GM10847 (cell line): ENCODE results near the gene MIB1.

Source experiments
- POLR2A ChIP-seq: IDR thresholded peaks from 2 replicates; pipeline ENCODE4 v1.6.1; 2011; ENCODE audit not compliant: insufficient read length; ENCODE audit errors: extremely low read depth

Gene MIB1

DNA sequence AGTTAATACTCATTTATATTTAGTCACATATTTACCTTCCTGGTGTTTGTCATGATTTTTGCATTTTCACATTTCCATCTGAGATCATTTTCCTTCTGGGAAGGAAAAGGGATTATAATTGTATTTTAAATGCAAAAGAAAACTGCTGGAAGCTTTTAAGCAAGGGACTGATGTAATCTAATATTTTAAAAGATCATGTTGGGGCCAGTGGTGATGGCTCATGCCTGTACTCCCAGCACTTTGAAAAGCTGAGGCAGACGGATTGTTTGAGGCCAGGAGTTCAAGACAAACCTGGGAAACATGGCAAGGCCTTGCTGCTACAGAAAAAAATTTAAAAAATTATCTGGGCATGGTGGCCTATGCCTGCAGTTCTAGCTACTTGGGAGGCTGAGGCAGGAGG lies 149.0 kb downstream of the MIB1 start:
- TF ChIP-seq POLR2A = no peak

DNA sequence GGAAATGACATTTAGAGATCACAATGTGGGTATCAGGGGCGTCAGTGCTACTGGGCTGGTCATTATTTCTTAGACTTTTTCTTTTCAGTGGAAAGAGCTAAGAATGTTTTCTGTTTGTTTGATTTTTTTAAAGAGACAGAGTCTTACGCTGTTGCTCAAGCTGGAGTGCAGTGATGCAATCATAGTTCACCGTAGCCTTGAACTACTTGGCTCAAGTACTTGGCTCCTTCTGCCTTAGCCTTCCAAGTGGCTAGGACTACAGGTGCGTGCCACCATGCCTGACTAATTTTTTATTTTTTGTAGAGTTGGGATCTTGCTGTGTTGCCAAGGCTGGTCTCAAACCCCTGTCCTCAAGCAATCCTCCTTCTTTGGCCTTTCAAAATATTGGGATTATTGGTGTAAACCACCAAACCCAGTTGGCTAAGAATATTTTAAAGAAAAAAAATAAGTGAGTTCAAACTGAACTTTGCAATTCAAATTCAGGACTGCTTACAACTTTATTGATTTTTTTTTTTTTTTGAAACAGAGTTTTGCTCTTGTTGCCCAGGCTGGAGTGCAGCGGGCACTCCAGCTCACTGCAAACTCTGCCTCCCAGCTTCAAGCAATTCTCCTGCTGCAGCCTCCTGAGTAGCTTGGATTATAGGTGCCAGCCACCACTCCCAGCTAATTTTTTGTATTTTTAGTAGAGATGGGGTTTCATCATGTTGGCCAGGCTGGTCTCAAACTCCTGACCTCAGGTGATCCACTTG lies 154.2 kb downstream of the MIB1 start:
- no peak for TF ChIP-seq POLR2A

DNA sequence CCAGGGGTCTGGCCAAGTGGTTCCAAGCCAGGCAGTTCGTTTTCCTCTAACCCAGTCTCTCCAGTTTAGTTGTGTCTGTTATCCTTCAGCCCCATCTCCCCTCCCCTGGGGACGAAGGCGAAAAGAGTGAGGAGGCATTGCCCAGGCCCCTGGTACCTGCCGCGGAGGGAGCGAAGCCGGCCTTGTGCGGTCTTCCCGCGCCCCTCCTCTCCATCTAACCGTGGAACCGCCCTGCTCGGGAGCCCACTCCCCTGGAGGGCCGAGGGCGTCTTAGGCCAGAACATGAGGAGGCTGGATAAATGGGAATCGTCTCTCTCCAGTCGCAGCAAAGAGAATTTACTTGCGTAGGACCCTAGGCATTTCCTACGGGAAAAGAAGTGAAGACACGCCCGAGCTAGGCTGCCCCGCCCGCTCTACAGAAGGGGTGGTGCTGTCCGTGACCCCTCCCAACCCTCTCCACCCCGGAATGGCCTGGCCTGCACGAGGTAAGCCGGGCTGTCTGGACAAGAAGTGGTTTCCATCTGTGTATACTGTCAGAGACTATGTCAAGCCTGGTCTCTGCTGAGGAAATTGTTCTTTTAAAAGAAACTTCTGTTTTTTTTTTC lies 156.2 kb downstream of the MIB1 start:
- no peak for TF ChIP-seq POLR2A

DNA sequence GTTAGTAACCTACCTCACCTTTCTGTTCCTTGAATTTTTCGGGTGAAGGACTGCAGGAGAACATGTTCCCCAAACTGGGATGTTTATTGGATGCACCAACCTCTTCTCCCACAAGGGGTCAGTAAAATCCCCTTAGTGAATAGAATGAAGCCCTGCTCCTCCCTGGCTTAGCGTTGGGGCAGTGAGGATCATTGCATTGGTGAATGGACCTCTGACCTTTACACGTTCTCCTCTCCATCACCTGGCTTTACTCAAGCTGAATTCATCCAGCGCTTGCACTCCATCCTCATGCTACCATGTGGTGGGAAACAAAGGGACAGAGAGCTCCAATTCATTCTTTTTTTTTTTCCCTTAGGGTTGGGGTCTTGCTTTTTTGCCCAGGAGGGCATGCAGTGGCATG lies 157.2 kb downstream of the MIB1 start:
- no peak for TF ChIP-seq POLR2A

DNA sequence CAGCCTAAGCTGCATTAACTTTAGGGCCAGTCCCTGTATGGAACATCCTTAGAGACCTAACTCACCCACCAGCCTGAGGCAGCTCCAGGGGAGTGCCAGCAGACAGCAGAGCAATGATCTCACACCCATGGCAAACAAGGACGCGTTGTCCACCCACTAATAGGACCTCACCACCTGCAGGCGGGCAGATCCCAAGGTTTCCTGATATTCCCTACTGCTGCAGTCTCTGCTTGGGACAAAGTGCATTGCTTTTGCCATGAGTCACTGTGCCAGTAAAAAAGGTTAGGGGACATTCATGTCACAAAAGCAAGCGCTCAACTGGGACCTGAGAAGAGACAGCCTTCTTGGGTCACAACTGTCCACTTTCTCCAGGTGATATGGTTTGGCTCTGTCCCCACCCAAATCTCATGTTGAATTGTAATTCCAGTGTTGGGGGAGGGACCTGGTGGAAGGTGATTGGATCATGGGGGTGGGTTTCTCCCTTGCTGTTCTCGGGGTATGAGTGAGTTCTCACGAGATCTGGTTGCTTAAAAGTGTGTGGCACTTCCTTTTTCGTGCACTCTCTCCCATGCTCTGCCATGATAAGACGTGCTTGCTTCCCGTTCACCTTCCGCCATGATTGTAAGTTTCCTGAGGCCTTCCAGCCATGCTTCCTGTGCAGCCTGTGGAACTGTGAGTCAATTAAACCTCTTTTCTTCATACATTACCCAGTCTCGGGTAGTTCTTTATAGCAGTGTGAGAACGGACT lies 160.2 kb downstream of the MIB1 start:
- TF ChIP-seq POLR2A = no peak

DNA sequence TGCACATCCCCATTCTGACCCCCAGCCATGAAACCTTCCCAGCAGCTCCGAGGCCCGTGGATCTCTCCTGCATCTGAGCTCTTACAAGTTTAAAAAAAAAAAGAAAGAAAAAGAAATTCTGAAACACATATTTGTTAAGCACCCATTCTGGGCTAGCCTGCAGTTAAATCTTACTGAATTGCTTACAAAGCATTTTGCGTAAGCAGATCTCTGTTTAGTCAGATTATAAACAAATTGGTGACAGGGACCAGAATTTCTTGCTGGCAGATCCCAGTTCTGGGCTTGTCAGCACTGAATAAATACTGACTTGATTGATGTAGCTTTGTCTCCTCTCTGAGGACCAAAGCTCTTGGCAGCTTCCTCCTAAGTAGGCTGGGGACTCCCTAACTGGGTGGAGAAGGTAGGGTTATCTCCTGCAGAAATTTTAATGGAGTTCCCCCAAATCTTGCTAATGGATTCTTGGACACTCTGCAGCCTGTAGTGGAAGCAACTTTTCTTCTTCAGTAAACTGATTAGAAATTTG lies 160.9 kb downstream of the MIB1 start:
- no peak for TF ChIP-seq POLR2A

DNA sequence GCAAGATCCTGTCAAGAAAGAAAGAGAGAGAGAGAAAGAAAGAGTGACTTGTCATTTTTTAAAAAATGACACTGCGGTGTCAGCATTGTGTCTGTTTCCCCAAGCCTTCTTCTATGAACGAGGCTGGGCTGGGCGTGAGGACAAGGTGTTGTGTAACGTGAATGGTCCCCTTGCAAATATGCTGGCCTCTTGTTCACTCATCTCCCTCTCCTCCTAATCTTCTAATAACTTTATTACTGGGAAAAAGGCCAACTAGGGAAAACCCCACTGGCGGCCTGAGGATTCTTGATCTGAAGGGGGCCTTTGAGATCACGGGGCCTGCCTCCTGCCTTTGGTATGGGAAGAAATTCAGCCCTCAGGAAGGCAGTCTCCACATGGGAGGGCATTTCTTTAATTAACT lies 163.1 kb downstream of the MIB1 start:
- no peak for TF ChIP-seq POLR2A

DNA sequence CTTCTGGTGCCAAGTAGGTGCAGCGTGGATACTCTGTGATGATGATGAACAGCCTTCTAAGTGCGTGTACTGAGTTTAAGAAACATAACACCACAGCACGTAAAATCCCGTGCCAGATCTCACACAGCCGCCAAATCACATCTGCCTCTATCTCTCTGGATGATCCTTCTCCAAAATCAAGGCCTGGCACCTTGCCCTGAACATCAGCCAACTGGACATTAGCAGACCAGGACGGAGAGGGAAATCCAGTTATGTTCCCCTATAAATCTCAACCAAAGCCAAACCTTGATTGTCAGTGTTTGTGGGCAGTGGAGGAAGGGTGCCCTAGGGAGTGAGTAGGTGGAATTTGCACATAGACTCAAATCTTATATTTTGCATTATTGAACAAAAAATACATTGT lies 164.3 kb downstream of the MIB1 start:
- no peak for TF ChIP-seq POLR2A

DNA sequence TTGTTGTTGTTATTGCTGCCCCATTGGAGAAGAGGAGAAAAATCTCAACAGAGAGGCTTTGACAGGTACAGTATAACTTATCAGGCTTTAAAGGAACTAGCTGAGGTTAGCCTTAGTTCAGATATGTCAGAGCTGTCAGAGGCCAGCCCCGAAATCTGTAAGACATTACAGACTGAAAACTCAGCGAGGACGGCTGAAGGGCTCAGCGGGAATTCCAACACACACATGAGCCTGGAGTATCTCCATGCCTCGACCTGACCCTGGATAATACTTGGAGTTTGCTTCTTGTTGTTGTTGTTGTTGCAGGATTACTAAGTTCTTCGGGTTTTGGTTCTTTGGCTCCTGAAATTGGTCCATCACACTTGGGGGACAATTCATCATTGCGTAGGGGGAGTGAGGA lies 166.9 kb downstream of the MIB1 start:
- TF ChIP-seq POLR2A = no peak

DNA sequence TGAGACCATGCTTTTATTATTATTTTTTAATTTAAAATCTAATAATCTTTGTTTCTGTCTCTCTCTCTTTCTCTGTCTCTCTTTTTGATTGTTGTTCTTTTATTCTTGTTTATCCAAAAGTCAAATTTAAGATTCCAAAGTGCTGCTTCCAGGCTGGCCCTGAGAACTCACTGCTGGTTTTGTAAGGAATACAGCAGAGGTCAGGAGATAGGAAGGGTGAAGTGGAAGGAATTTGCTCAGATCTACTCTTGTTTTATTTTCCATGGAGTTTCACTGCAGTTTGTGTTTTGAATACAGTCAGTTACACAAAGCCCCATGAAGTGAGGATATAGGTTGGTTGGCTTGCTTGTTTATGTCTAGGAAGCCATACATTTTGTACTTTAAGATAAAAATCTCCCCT lies 168.1 kb downstream of the MIB1 start:
- TF ChIP-seq POLR2A = no peak

DNA sequence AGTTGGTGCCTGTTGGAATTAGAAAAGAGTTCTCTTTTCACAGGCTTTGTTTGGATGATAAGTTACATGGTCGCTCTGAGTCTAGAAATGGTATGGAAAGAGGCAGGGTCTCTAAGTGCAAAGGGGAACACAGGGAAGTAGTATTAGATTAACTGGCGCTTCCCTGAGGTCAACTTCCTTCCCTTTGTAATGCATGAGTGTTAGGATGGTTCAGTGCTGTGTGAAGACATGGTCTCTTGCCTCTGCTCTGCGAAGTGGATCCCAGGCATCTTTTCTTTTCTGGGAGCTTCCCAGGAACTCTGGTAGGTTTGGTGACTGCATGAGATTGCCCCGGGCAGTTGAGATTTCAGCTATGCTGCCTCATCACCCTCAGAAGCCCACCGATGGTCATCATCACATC lies 170.3 kb downstream of the MIB1 start:
- no peak for TF ChIP-seq POLR2A

DNA sequence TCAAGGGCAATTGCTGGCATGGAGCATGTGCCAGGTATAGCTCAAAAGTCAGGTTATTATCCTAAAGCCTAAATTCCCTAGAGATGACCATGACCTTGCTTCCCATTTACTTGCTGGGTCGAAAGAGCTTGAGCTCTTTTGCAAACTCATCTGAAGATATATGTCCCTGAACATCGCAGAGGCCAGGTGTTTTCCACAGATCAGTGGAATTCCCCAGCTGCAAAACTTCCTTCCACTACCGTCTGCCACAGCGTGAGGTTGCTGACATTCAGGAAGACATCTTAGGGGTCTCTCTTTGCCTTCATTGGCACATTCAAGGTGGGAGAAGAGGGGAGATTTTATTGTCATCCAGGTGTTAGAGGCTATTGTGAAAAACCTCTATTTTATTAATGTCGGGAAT lies 171.0 kb downstream of the MIB1 start:
- TF ChIP-seq POLR2A = no peak

DNA sequence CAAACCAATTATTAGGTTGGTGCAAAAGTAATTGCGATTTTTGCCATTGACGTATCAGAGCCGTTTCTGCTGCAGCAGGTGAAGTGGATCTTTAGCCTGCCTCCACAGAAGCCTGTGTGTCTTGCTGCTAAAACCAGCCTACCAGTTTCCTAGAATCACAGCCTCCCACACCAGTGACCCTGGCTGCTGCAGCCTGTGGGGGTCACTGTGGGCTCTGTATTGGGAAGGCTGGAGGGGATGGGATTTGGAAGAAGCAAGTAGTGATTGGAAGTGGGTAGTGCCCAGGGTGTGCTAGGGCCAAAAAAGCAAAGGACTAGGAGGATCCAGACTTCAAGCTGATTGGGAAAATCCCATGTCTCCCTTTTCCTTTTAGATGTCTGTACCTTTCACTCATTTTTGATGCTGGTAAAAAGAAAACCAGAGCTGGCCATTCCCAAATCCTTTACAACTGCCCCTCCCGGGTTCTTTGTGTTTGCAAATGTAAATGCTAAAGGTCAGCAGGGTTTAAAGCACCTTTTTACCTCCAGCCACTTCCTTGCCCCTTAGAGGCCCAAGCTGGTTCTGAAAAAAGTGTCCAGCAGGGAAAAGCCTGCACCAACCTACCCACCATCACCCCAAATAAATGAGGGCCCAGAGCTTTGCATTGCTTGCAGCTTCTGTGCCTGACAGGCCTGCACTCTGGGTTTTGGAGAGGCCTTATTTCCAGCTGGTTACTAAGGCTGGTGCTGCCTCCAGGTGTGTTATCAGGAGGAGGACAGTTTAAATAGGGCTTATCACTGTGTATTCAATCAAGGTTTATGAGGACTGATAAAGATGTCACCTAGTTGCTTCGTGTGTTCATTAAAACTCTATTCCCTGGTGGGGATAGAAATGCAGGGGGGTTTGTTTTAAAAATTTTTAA lies 172.0 kb downstream of the MIB1 start:
- no peak for TF ChIP-seq POLR2A

DNA sequence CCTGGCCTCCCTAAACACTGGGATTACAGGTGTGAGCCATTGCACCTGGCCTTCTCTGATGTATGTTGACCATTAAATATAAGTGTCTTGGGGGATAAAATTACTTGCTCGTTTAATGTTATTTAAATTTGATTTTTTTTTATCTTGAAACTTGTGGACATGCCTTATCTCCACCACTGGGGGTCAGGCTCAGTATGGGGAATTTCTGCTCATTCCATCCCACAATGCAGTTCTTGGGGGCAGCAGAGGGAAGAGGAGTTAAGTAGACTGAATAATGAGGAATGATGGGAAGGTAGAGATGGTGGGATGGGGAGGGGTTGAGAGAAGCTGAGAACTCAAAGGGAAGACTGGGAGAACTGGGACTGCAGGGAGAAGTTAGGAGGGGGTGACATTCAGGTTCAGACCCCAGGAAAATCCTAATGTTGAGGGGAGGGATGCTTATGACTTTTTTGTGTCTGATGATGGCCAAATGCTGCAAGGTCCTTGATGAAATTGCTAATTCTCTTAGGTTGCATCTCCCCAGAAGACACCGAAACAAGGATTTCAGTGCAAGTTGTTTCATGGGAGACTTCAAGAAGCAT lies 174.2 kb downstream of the MIB1 start:
- no peak for TF ChIP-seq POLR2A

DNA sequence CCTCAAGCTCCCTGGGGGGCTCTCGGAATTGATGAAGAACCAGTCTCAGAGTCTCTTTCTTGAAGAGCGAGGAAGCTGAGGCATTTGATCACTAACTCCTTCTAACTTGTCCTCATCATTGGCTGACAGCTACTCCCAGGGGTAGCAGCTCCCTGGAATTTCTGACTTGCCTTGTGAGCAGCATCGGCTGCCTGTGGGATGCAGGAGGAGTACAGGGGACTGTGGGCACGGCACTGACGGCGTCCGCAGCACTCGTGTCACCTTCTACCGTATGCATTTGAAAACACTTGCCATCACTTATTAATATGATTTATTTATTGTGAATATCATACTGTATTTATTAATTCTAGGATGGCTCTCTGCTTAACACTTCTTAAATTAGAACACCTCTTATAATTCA lies 175.0 kb downstream of the MIB1 start:
- no peak for TF ChIP-seq POLR2A
